A673 (cell line): Measurements from ENCODE around the gene S100A7A.

Experiments
- CTCF ChIP-seq: fragments of 300-800, 200-600 bp; sonication (generic); conservative IDR thresholded peaks from 2 replicates; pipeline ENCODE4 v1.5.1; 2017; ENCODE audit warnings: low read depth, mild to moderate bottlenecking, antibody characterized with exemption, low read length, moderate library complexity, mixed read lengths
- EZH2 ChIP-seq: fragments of 200-600 bp; sonication (generic); IDR thresholded peaks from 2 replicates; pipeline ENCODE4 v1.6.1; 2017; ENCODE audit warnings: borderline replicate concordance, low read depth, mild to moderate bottlenecking, mixed read lengths, antibody characterized with exemption, low read length; ENCODE audit not compliant: poor library complexity, severe bottlenecking

GRCh38 chr1:153426809-153427208 is 10.5 kb downstream of the S100A7A start:
- no peak for TF ChIP-seq CTCF
- TF ChIP-seq EZH2, result no peak
